ENCODE results near the gene GJA10.

The GJA10 gene

GRCh38 chr6:89917216-89917615, 22.9 kb downstream of the GJA10 start:
- DNase-seq (ENCODE audit: low read depth): no peak

- no peak for DNase-seq (ENCODE audit: low read depth)
Observed at GRCh38 chr6:89917801-89918366, 23.6 kb downstream of the GJA10 start.

- DNase-seq (ENCODE audit: low read depth): no peak
Observed at GRCh38 chr6:89921197-89921596, 26.9 kb downstream of the GJA10 start.

GRCh38 chr6:89921691-89922090, 27.4 kb downstream of the GJA10 start:
- no peak for DNase-seq (ENCODE audit: low read depth)

GRCh38 chr6:89924231-89924630, 30.0 kb downstream of the GJA10 start:
- no peak for DNase-seq (ENCODE audit: low read depth)

- DNase-seq (ENCODE audit: low read depth): no peak
Observed at GRCh38 chr6:89925826-89926225, 31.6 kb downstream of the GJA10 start.

- no peak for DNase-seq (ENCODE audit: low read depth)
Observed at GRCh38 chr6:89927264-89927663, 33.0 kb downstream of the GJA10 start.

GRCh38 chr6:89927791-89928550, 33.7 kb downstream of the GJA10 start:
- no peak for DNase-seq (ENCODE audit: low read depth)

- DNase-seq (ENCODE audit: low read depth): no peak
Observed at GRCh38 chr6:89928604-89929003, 34.3 kb downstream of the GJA10 start.

- no peak for DNase-seq (ENCODE audit: low read depth)
Observed at GRCh38 chr6:89930789-89931188, 36.5 kb downstream of the GJA10 start.

- DNase-seq (ENCODE audit: low read depth): no peak
Observed at GRCh38 chr6:89932245-89932802, 38.1 kb downstream of the GJA10 start.

- DNase-seq (ENCODE audit: low read depth): no peak
Observed at GRCh38 chr6:89934685-89935366, 40.6 kb downstream of the GJA10 start.

- DNase-seq (ENCODE audit: low read depth): no peak
Observed at GRCh38 chr6:89936177-89936576, 41.9 kb downstream of the GJA10 start.

GRCh38 chr6:89938014-89938413, 43.7 kb downstream of the GJA10 start:
- no peak for DNase-seq (ENCODE audit: low read depth)

- DNase-seq (ENCODE audit: low read depth): no peak
Observed at GRCh38 chr6:89939144-89939543, 44.9 kb downstream of the GJA10 start.

GRCh38 chr6:89940225-89941027, 46.2 kb downstream of the GJA10 start:
- DNase-seq (ENCODE audit: low read depth): no peak

GRCh38 chr6:89941031-89941762, 46.9 kb downstream of the GJA10 start:
- DNase-seq (ENCODE audit: low read depth): no peak

- no peak for DNase-seq (ENCODE audit: low read depth)
Observed at GRCh38 chr6:89941763-89942497, 47.7 kb downstream of the GJA10 start.

GRCh38 chr6:89942601-89943000, 48.3 kb downstream of the GJA10 start:
- no peak for DNase-seq (ENCODE audit: low read depth)

GRCh38 chr6:89944181-89944755, 50.0 kb downstream of the GJA10 start:
- no peak for DNase-seq (ENCODE audit: low read depth)
